GM23338 (cell line): ENCODE data around the gene MCM3AP. TPM values are rescaled to one million over a fixed set of nuclear protein-coding genes. Genes with fewer than 3 reads are reported as not detected.
A peak's percentile ranks its signal among the peaks of the same experiment; 100 is the strongest.

Experiments
- ATAC-seq: fragments of 200-7000 bp; cut with Tn5 transposase; 3 replicates; pipeline ENCODE4 v1.9.1; 2020
- DNase-seq: peaks from one replicate; pipeline ENCODE4 v3.0.0-alpha.2; 2015; ENCODE audit warnings: low spot score
- H2AFZ ChIP-seq: fragments of 200-600 bp; sonication (generic); 2 replicates; pipeline ENCODE4 v1.8.0; 2016; ENCODE audit warnings: antibody characterized with exemption, mild to moderate bottlenecking, moderate library complexity
- H3F3A ChIP-seq: fragments of 200-600 bp; sonication (generic); replicated peaks from 2 replicates; pipeline ENCODE4 v1.8.0; 2017; ENCODE audit warnings: antibody characterized with exemption, mixed run types, low read depth
- H3K27ac ChIP-seq: fragments of 200-600 bp; sonication (generic); 2 replicates; pipeline ENCODE4 v1.6.1; 2016; ENCODE audit warnings: low read depth
- H3K27me3 ChIP-seq: fragments of 200-600 bp; sonication (generic); 2 replicates; pipeline ENCODE4 v1.8.0; 2016; ENCODE audit warnings: mild to moderate bottlenecking, mixed run types, moderate library complexity; ENCODE audit not compliant: insufficient read depth
- H3K36me3 ChIP-seq: fragments of 200-600 bp; sonication (generic); 2 replicates; pipeline ENCODE4 v1.8.0; 2016; ENCODE audit warnings: mild to moderate bottlenecking; ENCODE audit not compliant: insufficient read depth
- H3K4me1 ChIP-seq: fragments of 200-600 bp; sonication (generic); 2 replicates; pipeline ENCODE4 v1.8.0; 2016; ENCODE audit warnings: mild to moderate bottlenecking, moderate library complexity; ENCODE audit not compliant: insufficient read depth
- H3K4me2 ChIP-seq: fragments of 200-600 bp; sonication (generic); 2 replicates; pipeline ENCODE4 v1.7.1; 2017; ENCODE audit warnings: mixed run types
- H3K4me3 ChIP-seq: fragments of 200-600 bp; sonication (generic); 2 replicates; pipeline ENCODE4 v1.6.1; 2016; ENCODE audit warnings: mixed run types
- H3K79me2 ChIP-seq: fragments of 200-600 bp; sonication (generic); replicated peaks from 2 replicates; pipeline ENCODE4 v1.8.0; 2017; ENCODE audit warnings: mild to moderate bottlenecking; ENCODE audit not compliant: insufficient read depth
- H3K9me2 ChIP-seq: fragments of 200-600 bp; sonication (generic); 2 replicates; pipeline ENCODE4 v1.8.0; 2017; ENCODE audit not compliant: insufficient read depth
- H4K20me1 ChIP-seq: fragments of 200-600 bp; sonication (generic); replicated peaks from 2 replicates; pipeline ENCODE4 v1.8.0; 2017; ENCODE audit warnings: mild to moderate bottlenecking; ENCODE audit not compliant: insufficient read depth
- H3K27ac Mint-ChIP-seq: 2 replicates; pipeline ENCODE4 v1.8.0; 2020; ENCODE audit warnings: inconsistent platforms, mild to moderate bottlenecking, moderate library complexity, mixed read lengths
- H3K27me3 Mint-ChIP-seq: 3 replicates; pipeline ENCODE4 v1.8.0; 2022; ENCODE audit warnings: low read depth, mild to moderate bottlenecking, moderate library complexity, mixed read lengths, inconsistent platforms; ENCODE audit not compliant: insufficient read depth, poor library complexity
- H3K36me3 Mint-ChIP-seq: 3 replicates; pipeline ENCODE4 v1.8.0; 2021; ENCODE audit warnings: low read depth, mild to moderate bottlenecking, inconsistent platforms, moderate library complexity, mixed read lengths
- H3K4me1 Mint-ChIP-seq: 3 replicates; pipeline ENCODE4 v1.8.0; 2020; ENCODE audit warnings: mild to moderate bottlenecking, inconsistent platforms, mixed read lengths
- H3K4me3 Mint-ChIP-seq: 3 replicates; pipeline ENCODE4 v1.8.0; 2021; ENCODE audit warnings: moderate library complexity, mild to moderate bottlenecking, inconsistent platforms, mixed read lengths
- H3K9me3 Mint-ChIP-seq: 3 replicates; pipeline ENCODE4 v1.8.0; 2020; ENCODE audit warnings: moderate library complexity, mild to moderate bottlenecking, inconsistent platforms, mixed read lengths
- CTCF ChIP-seq, 2 experiments: fragments of 200-600 bp in 1 of 2; sonication (generic) in 1 of 2; conservative IDR thresholded peaks; 2 replicates each; pipeline versions ENCODE4 v1.5.1 to v1.6.1; 2016 to 2017; ENCODE audit warnings: antibody characterized with exemption in 2 of 2, low read depth in 2 of 2, mild to moderate bottlenecking in 2 of 2, moderate library complexity in 1 of 2
- ETS1 ChIP-seq: IDR thresholded peaks from 2 replicates; pipeline ENCODE4 v1.6.1; 2016; ENCODE audit warnings: antibody characterized with exemption
- JUNB ChIP-seq: IDR thresholded peaks from one replicate; pipeline ENCODE4 v1.6.1; 2016; ENCODE audit warnings: antibody characterized with exemption; ENCODE audit not compliant: unreplicated experiment
- ZNF114 ChIP-seq: fragments of 250-450 bp; sonication (Bioruptor Pico); IDR thresholded peaks from 2 replicates; pipeline ENCODE4 v1.5.0; 2020; ENCODE audit warnings: mild to moderate bottlenecking, moderate library complexity
- ZNF331 ChIP-seq: fragments of 250-450 bp; sonication (Bioruptor Pico); IDR thresholded peaks from 2 replicates; pipeline ENCODE4 v1.5.0; 2020; ENCODE audit warnings: low read depth, mild to moderate bottlenecking, moderate library complexity
- ZNF462 ChIP-seq: fragments of 250-450 bp; sonication (Bioruptor Pico); IDR thresholded peaks from 2 replicates; pipeline ENCODE4 v1.5.0; 2020; ENCODE audit warnings: mild to moderate bottlenecking, moderate library complexity
- polyA plus RNA-seq: library from polyadenylated mRNA; unstranded; fragments of >200 nt; fragmentation: Nextera tagmentation; extraction: Ambion mirVana; gene quantifications from 2 replicates; pipeline ENCODE4 v1.2.1, GENCODE V29; 2016
- total RNA-seq: library from RNA; depleted of rRNA; stranded (reverse); fragments of >200 nt; shearing (Covaris generic); gene quantifications from 2 replicates; pipeline ENCODE4 v1.2.3, GENCODE V29; 2014

The MCM3AP gene
- total and polyA plus RNA-seq, 2 experiments from 2014 or later, result 39.2 to 123 TPM

GRCh38 chr21:46205166-46205565, 80.2 kb downstream of the MCM3AP start:
- Histone ChIP-seq H4K20me1 (0 out of 2 replicates have a peak, but pooled peaks cover 10% of the 10 kb centered on the region), H3K27ac (no peak overlapping the region), H3K9me2 (no peaks in the 10 kb centered on the region), H3K27me3 (no peaks in the 10 kb centered on the region), H3K4me2 (no peak overlapping the region), H3K4me3 (no peak overlapping the region), H3K36me3 (peaks cover 29% of the 10 kb centered on the region), H2AFZ (no peak overlapping the region), H3F3A (no peaks in the 10 kb centered on the region), H3K79me2 (no peaks in the 10 kb centered on the region; the same call in 1 of the 2 replicates), H3K4me1 (no peaks in the 10 kb centered on the region)
- peaks cover 6% of the 10 kb centered on the region for H3K27me3 Mint-ChIP-seq
- no peak for TF ChIP-seq ZNF114 (CRISPR knock-in tag)
- H3K9me3 Mint-ChIP-seq, result no peaks in the 10 kb centered on the region
- H3K36me3 Mint-ChIP-seq, result peaks cover 61% of the 10 kb centered on the region
- H3K27ac Mint-ChIP-seq, result no peak overlapping the region
- DNase-seq (no peak), ATAC-seq (no peak)
- H3K4me1 Mint-ChIP-seq, result peaks cover 4% of the 10 kb centered on the region
- H3K4me3 Mint-ChIP-seq, result no peak overlapping the region

GRCh38 chr21:46203203-46203600, 82.2 kb downstream of the MCM3AP start:
- Mint-ChIP-seq H3K36me3 (peaks cover 70% of the 10 kb centered on the region), H3K4me3 (no peak overlapping the region), H3K4me1 (peaks cover 4% of the 10 kb centered on the region; the same call in 2 of the 3 replicates), H3K27ac (0 out of 2 replicates have a peak overlapping the region, but pooled peaks have one; percentile 53), H3K9me3 (no peaks in the 10 kb centered on the region), H3K27me3 (peaks cover 4% of the 10 kb centered on the region)
- TF ChIP-seq ZNF114 (CRISPR knock-in tag) (no peak), CTCF (conservative IDR thresholded peaks at IDR 0.05; ENCODE audit: low read depth in 2 of 2) (no peak), ETS1 (no peak), ZNF331 (CRISPR knock-in tag) (no peak), ZNF462 (CRISPR knock-in tag) (no peak), JUNB (no peak)
- H3K4me2 ChIP-seq, result no peak overlapping the region
- H3K4me3 ChIP-seq, result no peak overlapping the region
- H3K27me3 ChIP-seq, result no peaks in the 10 kb centered on the region
- H3K36me3 ChIP-seq, result peaks cover 31% of the 10 kb centered on the region
- H2AFZ ChIP-seq, result no peak overlapping the region
- no peak for DNase-seq
- H3K9me2 ChIP-seq, result no peaks in the 10 kb centered on the region
- peaks cover 9% of the 10 kb centered on the region; the same call in 1 of the 2 replicates for H3K79me2 ChIP-seq
- ATAC-seq, result no peak
- no peaks in the 10 kb centered on the region for H3K4me1 ChIP-seq
- peak overlapping the region; percentile 70 for H3K27ac ChIP-seq
- peaks cover 17% of the 10 kb centered on the region for H4K20me1 ChIP-seq
- H3F3A ChIP-seq, result no peaks in the 10 kb centered on the region
